ENCODE results near the gene ANXA7.
"Not testable (repeated sequence)": the region's sequence is repeated elsewhere in the genome, so short reads cannot be mapped to it uniquely, and the experiment has no call there.

ANXA7 gene

DNA sequence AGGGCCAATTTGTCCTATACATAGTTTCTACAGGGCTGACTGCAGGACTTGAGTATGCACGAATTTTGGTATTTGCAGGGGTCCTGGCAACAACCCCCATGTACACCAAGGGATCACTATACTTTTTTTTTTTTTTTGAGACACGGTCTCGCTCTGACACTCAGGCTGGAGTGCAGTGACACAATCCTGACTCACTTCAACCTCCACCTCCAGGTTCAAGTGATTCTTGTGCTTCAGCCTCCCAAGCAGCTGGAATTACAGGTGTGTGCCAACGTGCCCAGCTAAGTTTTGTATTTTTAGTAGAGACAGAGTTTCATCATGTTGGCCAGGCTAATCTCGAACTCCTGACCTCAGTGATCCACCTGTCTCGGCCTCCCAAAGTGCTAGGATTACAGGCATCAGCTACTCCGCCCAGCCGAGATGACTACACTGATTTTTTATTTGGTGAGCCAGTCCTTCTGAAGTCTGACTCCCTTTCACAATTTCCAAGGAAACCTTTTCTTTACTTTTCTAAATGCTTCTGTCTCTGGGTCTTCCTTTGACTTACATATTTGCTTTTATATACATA is 75.0 kb downstream of the ANXA7 start:
- no peak for DNase-seq

- DNase-seq: no peak
Measured at GRCh38 chr10:73333202-73333601, 80.7 kb downstream of the ANXA7 start.

DNA sequence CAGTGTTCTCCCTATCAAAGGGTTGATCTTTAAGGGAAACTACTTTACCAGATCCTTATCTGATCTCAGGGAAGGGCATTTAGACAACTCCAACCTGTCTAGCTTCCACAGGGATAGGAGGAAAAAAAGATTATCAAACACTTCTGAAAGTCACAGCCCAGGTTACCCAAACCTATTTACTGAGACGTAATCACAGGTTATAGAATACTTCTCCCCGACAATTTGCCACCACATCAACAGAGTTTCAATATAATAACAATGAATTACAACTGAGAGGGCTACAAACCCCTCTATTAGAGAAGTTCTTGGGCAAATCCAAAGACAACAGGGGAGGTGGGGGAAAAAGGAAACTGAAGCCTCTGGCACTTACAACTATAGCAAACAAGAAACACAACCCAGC is 81.5 kb downstream of the ANXA7 start:
- no peak for DNase-seq

DNA sequence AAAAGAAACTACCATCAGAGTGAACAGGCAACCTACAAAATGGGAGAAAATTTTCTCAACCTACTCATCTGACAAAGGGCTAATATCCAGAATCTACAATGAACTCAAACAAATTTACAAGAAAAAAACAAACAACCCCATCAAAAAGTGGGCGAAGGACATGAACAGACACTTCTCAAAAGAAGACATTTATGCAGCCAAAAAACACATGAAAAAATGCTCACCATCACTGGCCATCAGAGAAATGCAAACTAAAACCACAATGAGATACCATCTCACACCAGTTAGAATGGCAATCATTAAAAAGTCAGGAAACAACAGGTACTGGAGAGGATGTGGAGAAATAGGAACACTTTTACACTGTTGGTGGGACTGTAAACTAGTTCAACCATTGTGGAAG is 85.3 kb downstream of the ANXA7 start:
- not testable (repeated sequence) for DNase-seq

DNA sequence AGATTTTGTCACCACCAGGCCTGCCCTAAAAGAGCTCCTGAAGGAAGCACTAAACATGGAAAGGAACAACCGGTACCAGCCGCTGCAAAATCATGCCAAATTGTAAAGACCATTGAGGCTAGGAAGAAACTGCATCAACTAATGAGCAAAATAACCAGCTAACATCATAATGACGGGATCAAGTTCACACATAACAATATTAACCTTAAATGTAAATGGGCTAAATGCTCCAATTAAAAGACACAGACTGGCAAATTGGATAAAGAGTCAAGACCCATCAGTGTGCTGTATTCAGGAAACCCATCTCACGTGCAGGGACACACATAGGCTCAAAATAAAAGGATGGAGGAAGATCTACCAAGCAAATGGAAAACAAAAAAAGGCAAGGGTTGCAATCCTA is 88.6 kb downstream of the ANXA7 start:
- not testable (repeated sequence) for DNase-seq

All from NCI-H1105 (cell line).